ENCODE measurements around the gene ZNF609. TPM values are rescaled to one million over a fixed set of nuclear protein-coding genes. Genes with fewer than 3 reads are reported as not detected.
A peak's percentile ranks its signal among the peaks of the same experiment; 100 is the strongest.

ZNF609 gene
- total and polyA plus RNA-seq, 2 of the 13 experiments (the other 11 are each of a cell fraction or from before 2014, with no cell fraction given): 8.9 to 9.9 TPM

DNA sequence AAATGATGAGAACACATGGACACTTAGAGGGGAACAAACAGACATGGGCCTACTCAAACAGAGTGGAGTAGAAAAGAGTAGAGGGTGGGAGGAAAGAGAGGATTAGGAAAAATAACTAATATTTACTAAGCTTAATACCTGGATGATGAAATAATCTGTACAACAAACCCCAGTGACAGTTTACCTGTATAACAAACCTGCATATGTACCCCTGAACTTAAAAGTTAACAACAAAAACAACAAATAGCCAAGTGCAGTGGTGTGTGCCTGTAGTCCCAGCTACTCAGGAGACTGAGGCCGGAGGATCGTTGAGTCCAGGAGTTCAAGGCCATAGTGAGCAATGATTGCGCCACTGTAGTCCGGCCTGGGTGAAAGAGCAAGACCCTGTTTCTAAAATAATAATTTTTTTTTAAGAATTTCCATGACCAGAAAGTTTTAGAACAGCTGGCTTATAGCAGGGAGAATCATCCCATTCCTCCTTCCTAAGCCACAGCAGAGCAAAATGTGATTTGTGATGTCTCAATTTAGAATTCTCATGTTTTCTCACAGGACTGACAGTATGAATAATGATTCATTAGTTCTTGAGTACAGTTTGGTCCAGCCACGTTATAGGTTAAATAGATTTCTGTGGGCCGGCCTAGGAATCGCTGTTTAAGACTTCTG is 150.0 kb downstream of the ZNF609 start (continued):
- TF ChIP-seq ZNF234 (CRISPR knock-in tag; conservative IDR thresholded peaks at IDR 0.05) (no peak), TGIF2 (CRISPR knock-in tag; IDR thresholded peaks at IDR 0.05) (no peak), ZNF337 (CRISPR knock-in tag; IDR thresholded peaks at IDR 0.05; ENCODE audit: borderline replicate concordance, low read depth) (no peak), CCDC6 (CRISPR knock-in tag; IDR thresholded peaks at IDR 0.05) (no peak), ATF7 (IDR thresholded peaks at IDR 0.05) (peak; percentile 29; the same call in 1 of the 2 replicates), ATF7 (CRISPR knock-in tag; IDR thresholded peaks at IDR 0.05) (no peak), ZNF841 (CRISPR knock-in tag; IDR thresholded peaks at IDR 0.05; ENCODE audit: borderline replicate concordance) (no peak), ZNF629 (CRISPR knock-in tag; conservative IDR thresholded peaks at IDR 0.05) (peak; percentile 85), ZNF572 (CRISPR knock-in tag; IDR thresholded peaks at IDR 0.05) (no peak), PHB2 (IDR thresholded peaks at IDR 0.05; ENCODE audit: partially characterized antibody) (no peak), NR2F6 (IDR thresholded peaks at IDR 0.05) (peak; percentile 50), NR2F6 (CRISPR knock-in tag; IDR thresholded peaks at IDR 0.05) (peak; percentile 76), ZNF703 (CRISPR knock-in tag; IDR thresholded peaks at IDR 0.05; ENCODE audit: borderline replicate concordance) (no peak; the same call in 1 of the 2 replicates), ZBTB21 (CRISPR knock-in tag; IDR thresholded peaks at IDR 0.05) (no peak), BCL6 (CRISPR knock-in tag; IDR thresholded peaks at IDR 0.05) (peak; percentile 78), ZNF891 (CRISPR knock-in tag; IDR thresholded peaks at IDR 0.05) (no peak), SAFB2 (CRISPR knock-in tag; IDR thresholded peaks at IDR 0.05; ENCODE audit: borderline replicate concordance, low read depth) (no peak), EHMT2 (IDR thresholded peaks at IDR 0.05; ENCODE audit: borderline replicate concordance, low read depth, low read length) (no peak), E2F1 (CRISPR knock-in tag; IDR thresholded peaks at IDR 0.05) (no peak), DMTF1 (CRISPR knock-in tag; IDR thresholded peaks at IDR 0.05) (no peak), SRF (IDR thresholded peaks at IDR 0.05; ENCODE audit: low read depth, low read length) (no peak), ZNF780A (CRISPR knock-in tag; IDR thresholded peaks at IDR 0.05) (no peak), ZNF550 (CRISPR knock-in tag; IDR thresholded peaks at IDR 0.05; ENCODE audit: borderline replicate concordance) (no peak), MYC (CRISPR knock-in tag; IDR thresholded peaks at IDR 0.05; ENCODE audit: borderline replicate concordance) (no peak), STAG1 (CRISPR knock-in tag; IDR thresholded peaks at IDR 0.05) (0 out of 2 replicates have a peak, but pooled peaks have one; percentile 7), ZNF775 (CRISPR knock-in tag; IDR thresholded peaks at IDR 0.05; ENCODE audit: borderline replicate concordance) (no peak), EEA1 (CRISPR knock-in tag; IDR thresholded peaks at IDR 0.05; ENCODE audit: borderline replicate concordance) (no peak)
- TF ChIP-seq, protein P1, sequence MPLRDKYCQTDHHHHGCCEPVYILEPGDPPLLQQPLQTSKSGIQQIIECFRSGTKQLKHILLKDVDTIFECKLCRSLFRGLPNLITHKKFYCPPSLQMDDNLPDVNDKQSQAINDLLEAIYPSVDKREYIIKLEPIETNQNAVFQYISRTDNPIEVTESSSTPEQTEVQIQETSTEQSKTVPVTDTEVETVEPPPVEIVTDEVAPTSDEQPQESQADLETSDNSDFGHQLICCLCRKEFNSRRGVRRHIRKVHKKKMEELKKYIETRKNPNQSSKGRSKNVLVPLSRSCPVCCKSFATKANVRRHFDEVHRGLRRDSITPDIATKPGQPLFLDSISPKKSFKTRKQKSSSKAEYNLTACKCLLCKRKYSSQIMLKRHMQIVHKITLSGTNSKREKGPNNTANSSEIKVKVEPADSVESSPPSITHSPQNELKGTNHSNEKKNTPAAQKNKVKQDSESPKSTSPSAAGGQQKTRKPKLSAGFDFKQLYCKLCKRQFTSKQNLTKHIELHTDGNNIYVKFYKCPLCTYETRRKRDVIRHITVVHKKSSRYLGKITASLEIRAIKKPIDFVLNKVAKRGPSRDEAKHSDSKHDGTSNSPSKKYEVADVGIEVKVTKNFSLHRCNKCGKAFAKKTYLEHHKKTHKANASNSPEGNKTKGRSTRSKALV (CRISPR knock-in tag; IDR thresholded peaks at IDR 0.05): peak; percentile 54; the same call in 1 of the 2 replicates
